K562 (cell line): ENCODE measurements around the gene TMPO. TPM values are rescaled to one million over a fixed set of nuclear protein-coding genes. Genes with fewer than 3 reads are reported as not detected.

Experiments used
- AFF1 ChIP-seq, 2 experiments: fragments of 450-650 bp; IDR thresholded peaks; 2 replicates each; pipeline ENCODE4 v1.6.1; 2018; ENCODE audit warnings: mild to moderate bottlenecking in 2 of 2, low read depth in 1 of 2; ENCODE audit not compliant: partially characterized antibody in 2 of 2
- ARNT ChIP-seq, 2 experiments: fragments of 450-650 bp; IDR thresholded peaks; 2 replicates each; pipeline ENCODE4 v1.6.1; 2016; ENCODE audit warnings: mild to moderate bottlenecking in 1 of 2
- BCL6 ChIP-seq: fragments of 250-450 bp; sonication (Bioruptor Pico); IDR thresholded peaks from 2 replicates; pipeline ENCODE4 v1.4.0; 2020
- CHCHD3 ChIP-seq: fragments of 250-450 bp; sonication (Bioruptor Pico); IDR thresholded peaks from 2 replicates; pipeline ENCODE4 v2.1.2; 2022; ENCODE audit warnings: mild to moderate bottlenecking
- CSDE1 ChIP-seq, 2 experiments: fragments of 450-650 bp; IDR thresholded peaks; 2 replicates each; pipeline ENCODE4 v1.6.1; 2016; ENCODE audit warnings: mild to moderate bottlenecking in 1 of 2
- DPF2 ChIP-seq: fragments of 450-650 bp; IDR thresholded peaks from 2 replicates; pipeline ENCODE4 v1.6.1; 2016
- FOXJ3 ChIP-seq: sonication (generic); formaldehyde crosslinking; IDR thresholded peaks from 2 replicates; pipeline ENCODE4 v1.4.0; 2020; ENCODE audit warnings: mild to moderate bottlenecking, missing genetic modification reagents
- HDAC1 ChIP-seq, 2 experiments: fragments of 450-650 bp; IDR thresholded peaks; 2 replicates each; pipeline ENCODE4 v1.6.1; 2016 to 2017; ENCODE audit warnings: inconsistent platforms in 1 of 2, mild to moderate bottlenecking in 1 of 2, moderate library complexity in 1 of 2
- HDAC2 ChIP-seq: fragments of 450-650 bp; IDR thresholded peaks from 2 replicates; pipeline ENCODE4 v1.6.1; 2016; ENCODE audit warnings: mild to moderate bottlenecking
- MTA3 ChIP-seq: fragments of 450-650 bp; formaldehyde crosslinking; IDR thresholded peaks from 2 replicates; pipeline ENCODE4 v1.6.1; 2017; ENCODE audit warnings: mild to moderate bottlenecking, borderline replicate concordance
- NCOA4 ChIP-seq: fragments of 450-650 bp; IDR thresholded peaks from 2 replicates; pipeline ENCODE4 v1.6.1; 2018; ENCODE audit warnings: mild to moderate bottlenecking; ENCODE audit not compliant: partially characterized antibody
- NFIC ChIP-seq: fragments of 450-650 bp; IDR thresholded peaks from 2 replicates; pipeline ENCODE4 v1.6.1; 2017; ENCODE audit warnings: mild to moderate bottlenecking, inconsistent platforms
- NR2C2 ChIP-seq, 2 experiments: fragments of 200-800 bp in 1 of 2; sonication (Bioruptor generic) in 1 of 2; sonication (generic) in 1 of 2; formaldehyde crosslinking in 1 of 2; IDR thresholded peaks; 2 replicates each; pipeline versions ENCODE4 v1.6.1 to v1.8.0; 2016 to 2022; ENCODE audit warnings: mild to moderate bottlenecking in 1 of 2, missing compliant biosample characterization in 1 of 2, missing genetic modification characterization in 1 of 2, missing genetic modification reagents in 1 of 2
- NR4A1 ChIP-seq, 2 experiments: fragments of 250-450 bp in 1 of 2; fragments of 450-650 bp in 1 of 2; sonication (Bioruptor Pico) in 1 of 2; IDR thresholded peaks; 2 replicates each; pipeline versions ENCODE4 v1.4.0 to v1.6.1; 2016 to 2020; ENCODE audit warnings: mild to moderate bottlenecking in 2 of 2, missing compliant biosample characterization in 1 of 2, missing genetic modification characterization in 1 of 2, moderate library complexity in 1 of 2
- PHF20 ChIP-seq: fragments of 450-650 bp; IDR thresholded peaks from 2 replicates; pipeline ENCODE4 v1.6.1; 2018; ENCODE audit not compliant: partially characterized antibody
- PRPF4 ChIP-seq: fragments of 200-400 bp; formaldehyde crosslinking; IDR thresholded peaks from one replicate; pipeline ENCODE4 v1.6.1; 2017; ENCODE audit warnings: low read length, low read depth, mild to moderate bottlenecking; ENCODE audit not compliant: insufficient read depth, poor library complexity, severe bottlenecking
- SMARCA4 ChIP-seq: fragments of 450-650 bp; IDR thresholded peaks from 2 replicates; pipeline ENCODE4 v1.6.1; 2016
- SMARCA5 ChIP-seq: fragments of 450-650 bp; IDR thresholded peaks from 2 replicates; pipeline ENCODE4 v1.6.1; 2016
- TFAM ChIP-seq: fragments of 250-450 bp; sonication (Bioruptor Pico); conservative IDR thresholded peaks from 2 replicates; pipeline ENCODE4 v1.5.0; 2021; ENCODE audit warnings: mild to moderate bottlenecking, moderate library complexity
- ZC3H11A ChIP-seq: IDR thresholded peaks from 2 replicates; pipeline ENCODE4 v1.6.1; 2012; ENCODE audit warnings: low read depth, low read length, improper control_type of control experiment
- ZFP30 ChIP-seq: fragments of 250-450 bp; sonication (Bioruptor Pico); IDR thresholded peaks from 2 replicates; pipeline ENCODE4 v1.8.0; 2022; ENCODE audit warnings: moderate library complexity, mild to moderate bottlenecking, inconsistent platforms, borderline replicate concordance
- ZNF639 ChIP-seq, 2 experiments: fragments of 200-800 bp in 1 of 2; sonication (Bioruptor generic) in 1 of 2; sonication (generic) in 1 of 2; formaldehyde crosslinking in 1 of 2; IDR thresholded peaks in 1 of 2; conservative IDR thresholded peaks in 1 of 2; 2 replicates each; pipeline versions ENCODE4 v1.5.0 to v1.6.1; 2016 to 2020; ENCODE audit warnings: missing compliant biosample characterization in 1 of 2, missing genetic modification characterization in 1 of 2, missing genetic modification reagents in 1 of 2
- polyA plus RNA-seq, 8 experiments: library from polyadenylated mRNA; depleted of rRNA in 4 of 8; stranded (reverse) in 5 of 8; unstranded in 3 of 8; fragments of >200 nt; fragmentation: Nextera tagmentation in 2 of 8; fragmentation: Illumina TruSeq in 1 of 8; extraction: Ambion mirVana in 2 of 8; extraction: Trizol in 1 of 8; gene quantifications; 2 replicates each; pipeline versions ENCODE4 v1.2.1 to v1.2.3, GENCODE V29; 2011 to 2014; ENCODE audit warnings: inconsistent platforms in 1 of 8, missing spikeins in 1 of 8
- total RNA-seq, 7 experiments: library from RNA; depleted of rRNA in 6 of 7; stranded (reverse); fragments of >200 nt in 6 of 7; fragmentation: Illumina TruSeq in 2 of 7; extraction: Trizol in 2 of 7; gene quantifications; 2 replicates each; pipeline versions ENCODE4 v1.2.1 to v1.2.3, GENCODE V29; 2011 to 2021; ENCODE audit warnings: low replicate concordance in 1 of 7

TMPO gene
- total and polyA plus RNA-seq, 9 of the 15 experiments (the other 6 are each of a cell fraction or from before 2014, with no cell fraction given): 62.1 to 263 (median 182) TPM

GRCh38 chr12:98592825-98593322 lies 77.5 kb downstream of the TMPO start (continued):
- TF ChIP-seq PRPF4: no peak
- no peak for TF ChIP-seq CHCHD3 (CRISPR knock-in tag)
- peak; percentile 20 for TF ChIP-seq NCOA4
- TF ChIP-seq HDAC2: peak; percentile 36; the same call in 1 of the 2 replicates
- 0 out of 4 replicates have a peak, but pooled peaks of 1 of the 2 experiments have one; percentile 20 for TF ChIP-seq ZNF639 (CRISPR knock-in tag; conservative IDR thresholded peaks at IDR 0.05 in 1 of 2, IDR thresholded peaks at IDR 0.05 in 1 of 2)
- TF ChIP-seq ZFP30 (CRISPR knock-in tag): no peak
- peak in 1 of 2 experiments; percentile 43; a peak in 1 of 4 replicates for TF ChIP-seq HDAC1 (IDR thresholded peaks at IDR 0.05)
- no peak for TF ChIP-seq NFIC
- TF ChIP-seq PHF20: no peak
- no peak for TF ChIP-seq TFAM (CRISPR knock-in tag)
- peak in 1 of 2 experiments; percentile 49; a peak in 1 of 4 replicates for TF ChIP-seq ARNT (IDR thresholded peaks at IDR 0.05)
- peak; percentile 11; the same call in 1 of the 2 replicates for TF ChIP-seq MTA3
- peak in 1 of 2 experiments; percentile 6 for TF ChIP-seq AFF1 (IDR thresholded peaks at IDR 0.05; ENCODE audit: low read depth in 1 of 2, partially characterized antibody in 2 of 2)
- no peak for TF ChIP-seq SMARCA5
- TF ChIP-seq DPF2: 0 out of 2 replicates have a peak, but pooled peaks have one; percentile 57
- no peak for TF ChIP-seq CSDE1 (IDR thresholded peaks at IDR 0.05)
- no peak for TF ChIP-seq FOXJ3 (CRISPR knock-in tag)
- TF ChIP-seq SMARCA4: peak; percentile 43; the same call in 1 of the 2 replicates
- TF ChIP-seq ZC3H11A: no peak
- no peak for TF ChIP-seq NR2C2 (CRISPR knock-in tag; IDR thresholded peaks at IDR 0.05)
- peak; percentile 6; the same call in 1 of the 2 replicates for TF ChIP-seq NR2C2 (tag; IDR thresholded peaks at IDR 0.05)
- TF ChIP-seq BCL6 (CRISPR knock-in tag): no peak
- no peak for TF ChIP-seq NR4A1 (CRISPR knock-in tag; IDR thresholded peaks at IDR 0.05)
- 0 out of 2 replicates have a peak, but pooled peaks have one; percentile 38 for TF ChIP-seq NR4A1 (tag; IDR thresholded peaks at IDR 0.05)
